K562 (cell line): ENCODE results near the gene YEATS2. TPM values are rescaled to one million over a fixed set of nuclear protein-coding genes. Genes with fewer than 3 reads are reported as not detected.

ENCODE experiments used
- ATAC-seq: fragments of 200-7000 bp; cut with Tn5 transposase; 3 replicates; pipeline ENCODE4 v1.9.1; 2020; ENCODE audit warnings: moderate library complexity
- BruUV-seq: library from RNA; stranded (reverse); fragments of 400-500 nt; replicated peaks from 2 replicates; lab custom pipeline; 2021; lab: Mats Ljungman, UMichigan
- CTCF ChIA-PET: fragments of 300-600 bp; formaldehyde crosslinking; extraction: SDS; loops from one replicate; lab custom pipeline; 2021; ENCODE audit warnings: low intra/inter-chr PET ratio; lab: Yijun Ruan, JAX
- POLR2A ChIA-PET: fragments of 300-600, 350-650 bp; sonication (Branson Sonifier 250); formaldehyde crosslinking; extraction: SDS; loops from one replicate; lab custom pipeline; 2021; ENCODE audit warnings: antibody characterized with exemption, inconsistent platforms; lab: Yijun Ruan, JAX
- DNase-seq, 4 experiments: peaks; one replicate each; pipeline versions ENCODE4 v3.0.0 to v3.0.0-alpha.2; 2011 to 2018; ENCODE audit warnings: low spot score in 3 of 4, mixed read lengths in 3 of 4; ENCODE audit errors: extremely low read depth in 1 of 4
- FAIRE-seq: peaks from 2 replicates; lab custom pipeline; 2011; peaks lifted over from hg19 to GRCh38; lab: Jason Lieb, UNC
- H2AFZ ChIP-seq: 2 replicates; pipeline ENCODE4 v1.6.0; 2011; ENCODE audit warnings: low read depth, low read length, control low read depth, inconsistent platforms
- H3K27ac ChIP-seq: fragments of 200-600 bp; 3 replicates; pipeline ENCODE4 v1.8.0; 2011; ENCODE audit warnings: low read depth, mild to moderate bottlenecking, control low read depth, inconsistent platforms, low read length, moderate library complexity, mixed read lengths; ENCODE audit errors: extremely low read depth
- H3K27me3 ChIP-seq, 2 experiments: fragments of 300-600 bp in 1 of 2; 2 replicates in 1 of 2; 3 replicates in 1 of 2; pipeline versions ENCODE4 v1.6.0 to v1.8.0; 2011; ENCODE audit warnings: inconsistent platforms in 2 of 2, low read length in 2 of 2, mild to moderate bottlenecking in 1 of 2, mixed read lengths in 1 of 2, moderate library complexity in 1 of 2; ENCODE audit not compliant: control insufficient read depth in 2 of 2, insufficient read depth in 2 of 2
- H3K36me3 ChIP-seq: fragments of 300-600 bp; 3 replicates; pipeline ENCODE4 v1.8.0; 2011; ENCODE audit warnings: mild to moderate bottlenecking, low read length, inconsistent platforms; ENCODE audit not compliant: control insufficient read depth, insufficient read depth
- H3K4me1 ChIP-seq, 2 experiments: fragments of 200-600 bp in 1 of 2; replicated peaks in 1 of 2; 2 replicates in 1 of 2; 3 replicates in 1 of 2; pipeline versions ENCODE4 v1.5.1 to v1.8.0; 2011; ENCODE audit warnings: inconsistent platforms in 2 of 2, low read length in 2 of 2, mild to moderate bottlenecking in 1 of 2, mixed read lengths in 1 of 2, moderate library complexity in 1 of 2; ENCODE audit not compliant: control insufficient read depth in 2 of 2, insufficient read depth in 2 of 2
- H3K4me2 ChIP-seq: 2 replicates; pipeline ENCODE4 v1.6.1; 2011; ENCODE audit warnings: low read length, control low read depth, inconsistent platforms, mixed read lengths; ENCODE audit not compliant: insufficient read depth
- H3K4me3 ChIP-seq: fragments of 200-600 bp; sonication (generic), shearing (Covaris generic); 2 replicates; pipeline ENCODE4 v1.5.1; 2016; ENCODE audit warnings: control low read depth, inconsistent platforms
- H3K79me2 ChIP-seq: fragments of 200-600 bp; 3 replicates; pipeline ENCODE4 v1.8.0; 2011; ENCODE audit warnings: low read length, inconsistent platforms; ENCODE audit not compliant: control insufficient read depth, insufficient read depth
- H3K9ac ChIP-seq, 2 experiments: 2 replicates each; pipeline versions ENCODE4 v1.6.0 to v1.6.1; 2011; ENCODE audit warnings: low read depth in 2 of 2, low read length in 2 of 2, control low read depth in 1 of 2, inconsistent platforms in 1 of 2, mild to moderate bottlenecking in 1 of 2, mixed read lengths in 1 of 2; ENCODE audit not compliant: insufficient read depth in 1 of 2
- H3K9me1 ChIP-seq: one replicate; pipeline ENCODE4 v1.6.0; 2011; ENCODE audit warnings: inconsistent platforms, mild to moderate bottlenecking, low read length, moderate library complexity; ENCODE audit not compliant: control insufficient read depth, insufficient read depth
- H3K9me3 ChIP-seq: replicated peaks from 2 replicates; pipeline ENCODE4 v1.5.1; 2011; ENCODE audit warnings: low read depth, low read length, inconsistent platforms; ENCODE audit not compliant: control insufficient read depth, insufficient read depth
- H4K20me1 ChIP-seq: replicated peaks from 2 replicates; pipeline ENCODE4 v1.6.1; 2011; ENCODE audit warnings: low read length, inconsistent platforms, mixed read lengths; ENCODE audit not compliant: control insufficient read depth, insufficient read depth
- BACH1 ChIP-seq: fragments of 200-800 bp; sonication (Bioruptor generic); IDR thresholded peaks from 2 replicates; pipeline ENCODE4 v1.6.1; 2016; ENCODE audit warnings: missing genetic modification characterization, missing compliant biosample characterization
- FOXJ3 ChIP-seq: sonication (generic); formaldehyde crosslinking; IDR thresholded peaks from 2 replicates; pipeline ENCODE4 v1.4.0; 2020; ENCODE audit warnings: mild to moderate bottlenecking, missing genetic modification reagents
- GABPB1 ChIP-seq: sonication (generic); formaldehyde crosslinking; IDR thresholded peaks from 2 replicates; pipeline ENCODE4 v1.8.0; 2022; ENCODE audit warnings: mild to moderate bottlenecking, missing genetic modification reagents
- HSF4 ChIP-seq: fragments of 250-450 bp; sonication (Bioruptor Pico); IDR thresholded peaks from 2 replicates; pipeline ENCODE4 v2.1.2; 2022; ENCODE audit warnings: mild to moderate bottlenecking, moderate library complexity, borderline replicate concordance
- IFI16 ChIP-seq: fragments of 250-450 bp; sonication (Bioruptor Pico); IDR thresholded peaks from 2 replicates; pipeline ENCODE4 v2.1.2; 2022; ENCODE audit warnings: mild to moderate bottlenecking, inconsistent platforms
- MAFK ChIP-seq: IDR thresholded peaks from 2 replicates; pipeline ENCODE4 v1.6.1; 2011; ENCODE audit warnings: low read length, improper control_type of control experiment
- NFIC ChIP-seq: fragments of 450-650 bp; IDR thresholded peaks from 2 replicates; pipeline ENCODE4 v1.6.1; 2017; ENCODE audit warnings: mild to moderate bottlenecking, inconsistent platforms
- SMAD1 ChIP-seq: fragments of 150-350 bp; IDR thresholded peaks from 2 replicates; pipeline ENCODE4 v1.6.1; 2014; ENCODE audit warnings: low read length, low read depth; ENCODE audit not compliant: partially characterized antibody
- TCF3 ChIP-seq: sonication (generic); formaldehyde crosslinking; IDR thresholded peaks from 2 replicates; pipeline ENCODE4 v1.4.0; 2020; ENCODE audit warnings: mild to moderate bottlenecking, missing genetic modification reagents
- ZKSCAN1 ChIP-seq: fragments of 150-350 bp; IDR thresholded peaks from 2 replicates; pipeline ENCODE4 v1.6.1; 2016; ENCODE audit warnings: low read depth, low read length
- ZNF780A ChIP-seq: fragments of 250-450 bp; sonication (Bioruptor Pico); IDR thresholded peaks from 2 replicates; pipeline ENCODE4 v1.5.0; 2021; ENCODE audit warnings: mild to moderate bottlenecking
- WGBS: fragments of 100-300 bp; shearing (Covaris generic); methylation state at CpG from one replicate; pipeline ENCODE4 v1.1.6; 2016; ENCODE audit warnings: low coverage, mixed read lengths; ENCODE audit not compliant: insufficient coverage; ENCODE audit errors: missing lambda C conversion rate; 5-methylcytosine and 5-hydroxymethylcytosine counted together
- in situ Hi-C: fragments of 300-500 bp; cut with MboI; formaldehyde crosslinking; loops from 4 replicates; pipeline ENCODE4 v1.15.0; 2018; ENCODE audit warnings: inconsistent platforms, mixed read lengths
- intact Hi-C: fragments of 100-400 bp; cut with micrococcal nuclease; formaldehyde crosslinking; loops from 2 replicates; pipeline ENCODE4 v1.14.2; 2022
- polyA plus RNA-seq, 8 experiments: library from polyadenylated mRNA; depleted of rRNA in 4 of 8; stranded (reverse) in 5 of 8; unstranded in 3 of 8; fragments of >200 nt; fragmentation: Nextera tagmentation in 2 of 8; fragmentation: Illumina TruSeq in 1 of 8; extraction: Ambion mirVana in 2 of 8; extraction: Trizol in 1 of 8; gene quantifications; 2 replicates each; pipeline versions ENCODE4 v1.2.1 to v1.2.3, GENCODE V29; 2011 to 2014; ENCODE audit warnings: inconsistent platforms in 1 of 8, missing spikeins in 1 of 8
- total RNA-seq, 7 experiments: library from RNA; depleted of rRNA in 6 of 7; stranded (reverse); fragments of >200 nt in 6 of 7; fragmentation: Illumina TruSeq in 2 of 7; extraction: Trizol in 2 of 7; gene quantifications; 2 replicates each; pipeline versions ENCODE4 v1.2.1 to v1.2.3, GENCODE V29; 2011 to 2021; ENCODE audit warnings: low replicate concordance in 1 of 7
- TF ChIP-seq, protein P1 (sequence below): fragments of 450-650 bp; formaldehyde crosslinking; IDR thresholded peaks from 2 replicates; pipeline ENCODE4 v1.4.0; 2020; ENCODE audit warnings: mild to moderate bottlenecking, mixed read lengths

YEATS2 gene
- total and polyA plus RNA-seq, 9 of the 15 experiments (the other 6 are each of a cell fraction or from before 2014, with no cell fraction given) = 1.8 to 35.2 (median 19.0) TPM

GRCh38 chr3:183695569-183696364, 1.8 kb upstream of the YEATS2 start:
- in situ Hi-C loops (no loop called here), intact Hi-C loops (no loop called here)
- H3K9ac ChIP-seq = no peak overlapping the region
- no peaks in the 10 kb centered on the region for H3K9me3 ChIP-seq
- peak in 1 of 4 experiments; percentile 8 for DNase-seq
- H3K27me3 ChIP-seq = no peaks in the 10 kb centered on the region
- ATAC-seq = no peak
- H3K9me1 ChIP-seq = no peaks in the 10 kb centered on the region
- no TSS peak for BruUV-seq
- 71% methylated on average over 7 of the region's 7 CpGs for WGBS
- H3K4me3 ChIP-seq = no peak overlapping the region
- POLR2A ChIA-PET = interaction anchor here (0.6 to 0.8 kb wide), 3 partner anchors 12 to 115 kb away, joined by 3 to 5 read pairs (median 3); no protein-coding TSS in a partner anchor
- H4K20me1 ChIP-seq = peaks cover 5% of the 10 kb centered on the region
- no peak for FAIRE-seq
- no peak for TF ChIP-seq IFI16 (CRISPR knock-in tag)
- TF ChIP-seq MAFK = no peak
- TF ChIP-seq GABPB1 = no peak
- TF ChIP-seq, protein P1, sequence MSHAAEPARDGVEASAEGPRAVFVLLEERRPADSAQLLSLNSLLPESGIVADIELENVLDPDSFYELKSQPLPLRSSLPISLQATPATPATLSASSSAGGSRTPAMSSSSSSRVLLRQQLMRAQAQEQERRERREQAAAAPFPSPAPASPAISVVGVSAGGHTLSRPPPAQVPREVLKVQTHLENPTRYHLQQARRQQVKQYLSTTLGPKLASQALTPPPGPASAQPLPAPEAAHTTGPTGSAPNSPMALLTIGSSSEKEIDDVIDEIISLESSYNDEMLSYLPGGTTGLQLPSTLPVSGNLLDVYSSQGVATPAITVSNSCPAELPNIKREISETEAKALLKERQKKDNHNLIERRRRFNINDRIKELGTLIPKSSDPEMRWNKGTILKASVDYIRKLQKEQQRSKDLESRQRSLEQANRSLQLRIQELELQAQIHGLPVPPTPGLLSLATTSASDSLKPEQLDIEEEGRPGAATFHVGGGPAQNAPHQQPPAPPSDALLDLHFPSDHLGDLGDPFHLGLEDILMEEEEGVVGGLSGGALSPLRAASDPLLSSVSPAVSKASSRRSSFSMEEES = no peak
- no peak for TF ChIP-seq BACH1
- no peak for TF ChIP-seq TCF3 (CRISPR knock-in tag)
- TF ChIP-seq NFIC = 0 out of 2 replicates have a peak, but pooled peaks have one; percentile 8
- no peak for TF ChIP-seq SMAD1
- TF ChIP-seq HSF4 (CRISPR knock-in tag) = no peak
- TF ChIP-seq ZKSCAN1 = peak; percentile 89
- no peak for TF ChIP-seq ZNF780A
- TF ChIP-seq FOXJ3 (CRISPR knock-in tag) = no peak
- H3K79me2 ChIP-seq = peaks cover 33% of the 10 kb centered on the region
- no peaks in the 10 kb centered on the region for H3K36me3 ChIP-seq
- H3K27ac ChIP-seq = no peak overlapping the region
- peak overlapping the region; percentile 54; the same call in 1 of the 2 replicates for H2AFZ ChIP-seq
- H3K4me2 ChIP-seq = no peak overlapping the region
- CTCF ChIA-PET = no interaction called here
- H3K4me1 ChIP-seq = peaks cover 5 to 17% of the 10 kb centered on the region in 2 experiments; a peak in 3 of 5 replicates
